ENCODE measurements around the gene MYOM1.

DNA sequence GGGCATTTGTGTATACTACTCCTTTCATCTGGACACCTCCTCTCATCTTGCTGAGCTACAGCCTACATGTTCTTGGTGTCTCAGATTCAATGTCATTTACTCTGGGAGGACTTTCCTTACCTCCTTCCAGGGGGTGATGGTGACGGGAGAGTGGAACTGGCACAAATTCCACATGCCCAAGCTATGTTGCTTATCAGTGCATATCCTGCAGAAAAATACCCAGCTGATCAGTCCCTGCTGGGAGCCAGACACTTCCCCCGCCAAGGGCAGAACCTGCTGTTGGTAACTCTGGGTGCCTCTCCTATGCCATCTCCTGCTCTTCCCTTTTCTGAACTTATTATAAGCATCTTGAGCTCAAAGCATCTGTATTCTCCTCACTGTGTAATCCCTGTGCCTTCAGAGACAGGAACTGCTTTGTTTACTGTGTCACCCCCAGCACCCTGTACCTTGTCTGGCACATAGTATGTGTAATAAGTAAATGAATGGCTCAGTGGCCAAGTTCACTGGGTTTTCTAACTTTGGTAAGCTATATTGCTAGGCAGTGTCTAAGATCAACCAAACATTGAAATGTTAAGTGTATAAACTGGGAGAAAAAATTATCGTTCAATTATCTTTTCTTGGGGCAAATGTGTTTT lies 119.2 kb downstream of the MYOM1 start:
- TF ChIP-seq, protein P1, sequence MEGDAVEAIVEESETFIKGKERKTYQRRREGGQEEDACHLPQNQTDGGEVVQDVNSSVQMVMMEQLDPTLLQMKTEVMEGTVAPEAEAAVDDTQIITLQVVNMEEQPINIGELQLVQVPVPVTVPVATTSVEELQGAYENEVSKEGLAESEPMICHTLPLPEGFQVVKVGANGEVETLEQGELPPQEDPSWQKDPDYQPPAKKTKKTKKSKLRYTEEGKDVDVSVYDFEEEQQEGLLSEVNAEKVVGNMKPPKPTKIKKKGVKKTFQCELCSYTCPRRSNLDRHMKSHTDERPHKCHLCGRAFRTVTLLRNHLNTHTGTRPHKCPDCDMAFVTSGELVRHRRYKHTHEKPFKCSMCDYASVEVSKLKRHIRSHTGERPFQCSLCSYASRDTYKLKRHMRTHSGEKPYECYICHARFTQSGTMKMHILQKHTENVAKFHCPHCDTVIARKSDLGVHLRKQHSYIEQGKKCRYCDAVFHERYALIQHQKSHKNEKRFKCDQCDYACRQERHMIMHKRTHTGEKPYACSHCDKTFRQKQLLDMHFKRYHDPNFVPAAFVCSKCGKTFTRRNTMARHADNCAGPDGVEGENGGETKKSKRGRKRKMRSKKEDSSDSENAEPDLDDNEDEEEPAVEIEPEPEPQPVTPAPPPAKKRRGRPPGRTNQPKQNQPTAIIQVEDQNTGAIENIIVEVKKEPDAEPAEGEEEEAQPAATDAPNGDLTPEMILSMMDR (conservative IDR thresholded peaks at IDR 0.05), result no peak
- TF ChIP-seq ZFX (IDR thresholded peaks at IDR 0.05), result no peak
